H1 (cell line): ENCODE measurements around the gene ZBTB22. TPM values are rescaled to one million over a fixed set of nuclear protein-coding genes. Genes with fewer than 3 reads are reported as not detected.
A peak's percentile ranks its signal among the peaks of the same experiment; 100 is the strongest.

ENCODE experiments used
- ASH2L ChIP-seq: fragments of 200-600, 300-600 bp; sonication (generic); IDR thresholded peaks from one replicate; pipeline ENCODE4 v1.7.1; 2017; ENCODE audit warnings: low read length
- ATF3 ChIP-seq: IDR thresholded peaks from 2 replicates; pipeline ENCODE4 v1.6.1; 2011; ENCODE audit warnings: low read depth, mild to moderate bottlenecking, low read length; ENCODE audit not compliant: insufficient read depth
- CEBPB ChIP-seq: IDR thresholded peaks from 2 replicates; pipeline ENCODE4 v1.6.1; 2012; ENCODE audit warnings: low read depth, low read length
- KDM5A ChIP-seq: fragments of 200-600 bp; IDR thresholded peaks from 2 replicates; pipeline ENCODE4 v1.7.1; 2012; ENCODE audit warnings: mild to moderate bottlenecking, low read length, inconsistent platforms, mixed read lengths
- MAX ChIP-seq: IDR thresholded peaks from 2 replicates; pipeline ENCODE4 v1.6.1; 2012; ENCODE audit warnings: inconsistent platforms
- POLR2AphosphoS5 ChIP-seq: IDR thresholded peaks from 2 replicates; pipeline ENCODE4 v1.6.1; 2011; ENCODE audit warnings: low read depth, low read length
- TAF7 ChIP-seq: optimal IDR thresholded peaks from 2 replicates; pipeline ENCODE3; 2011; ENCODE audit warnings: low read depth, mild to moderate bottlenecking, inconsistent platforms, low read length, moderate library complexity, borderline replicate concordance
- TEAD4 ChIP-seq: IDR thresholded peaks from 2 replicates; pipeline ENCODE4 v1.6.1; 2012; ENCODE audit warnings: low read depth, low read length, inconsistent platforms, mixed read lengths
- polyA plus RNA-seq, 7 experiments: library from polyadenylated mRNA; depleted of rRNA in 3 of 7; stranded (reverse) in 5 of 7; unstranded in 2 of 7; fragments of >200 nt in 5 of 7; fragments of 200-250 nt in 2 of 7; gene quantifications; 1 replicate in 5 of 7; 2 replicates in 1 of 7; 4 replicates in 1 of 7; pipeline versions ENCODE4 v1.2.1 to v1.2.3, GENCODE V29; 2011 to 2013; ENCODE audit warnings: missing spikeins in 2 of 7, mixed read lengths in 2 of 7
- total RNA-seq: library from RNA; stranded (reverse); fragmentation: NEBNext Ultra II Directional; extraction: Animal tissue kit (Norgen Biotek cat#: 25700); gene quantifications from 2 replicates; pipeline ENCODE4 v1.2.1, GENCODE V29; 2021
- TF ChIP-seq, protein P1 (sequence below): fragments of 300-600 bp; sonication (generic); IDR thresholded peaks from 2 replicates; pipeline ENCODE4 v1.7.1; 2012; ENCODE audit warnings: low read length, moderate library complexity, mild to moderate bottlenecking, inconsistent platforms; ENCODE audit not compliant: insufficient replicate concordance
- TF ChIP-seq, protein P2 (sequence below): IDR thresholded peaks from 2 replicates; pipeline ENCODE4 v1.6.1; 2011; ENCODE audit warnings: low read length, improper control_type of control experiment

Gene ZBTB22
- total and polyA plus RNA-seq, 2 of the 8 experiments (the other 6 are each of a cell fraction or from before 2014, with no cell fraction given), result 7.4 to 9.9 TPM

DNA sequence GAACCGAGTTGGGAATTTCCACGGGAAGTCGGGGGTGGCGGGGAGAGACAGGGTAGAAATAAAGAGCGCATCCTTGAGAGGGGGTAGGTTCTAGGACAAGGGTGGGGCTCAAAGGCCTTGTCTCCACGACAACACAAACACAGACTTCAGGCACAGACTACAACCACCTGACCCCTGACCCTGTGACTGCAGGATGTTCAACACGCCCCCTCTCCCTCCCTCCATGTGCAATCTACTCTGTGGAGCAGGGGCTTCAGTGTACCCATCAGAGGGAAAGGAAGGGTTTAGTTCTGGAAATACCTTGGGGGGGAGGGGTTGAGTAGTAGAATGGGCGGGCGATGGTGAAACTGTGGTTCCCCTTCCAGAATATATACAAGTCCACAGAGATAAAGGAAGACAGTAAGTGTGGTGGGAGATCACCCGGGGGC is 3.0 kb downstream of the ZBTB22 start (continued):
- TF ChIP-seq, protein P1, sequence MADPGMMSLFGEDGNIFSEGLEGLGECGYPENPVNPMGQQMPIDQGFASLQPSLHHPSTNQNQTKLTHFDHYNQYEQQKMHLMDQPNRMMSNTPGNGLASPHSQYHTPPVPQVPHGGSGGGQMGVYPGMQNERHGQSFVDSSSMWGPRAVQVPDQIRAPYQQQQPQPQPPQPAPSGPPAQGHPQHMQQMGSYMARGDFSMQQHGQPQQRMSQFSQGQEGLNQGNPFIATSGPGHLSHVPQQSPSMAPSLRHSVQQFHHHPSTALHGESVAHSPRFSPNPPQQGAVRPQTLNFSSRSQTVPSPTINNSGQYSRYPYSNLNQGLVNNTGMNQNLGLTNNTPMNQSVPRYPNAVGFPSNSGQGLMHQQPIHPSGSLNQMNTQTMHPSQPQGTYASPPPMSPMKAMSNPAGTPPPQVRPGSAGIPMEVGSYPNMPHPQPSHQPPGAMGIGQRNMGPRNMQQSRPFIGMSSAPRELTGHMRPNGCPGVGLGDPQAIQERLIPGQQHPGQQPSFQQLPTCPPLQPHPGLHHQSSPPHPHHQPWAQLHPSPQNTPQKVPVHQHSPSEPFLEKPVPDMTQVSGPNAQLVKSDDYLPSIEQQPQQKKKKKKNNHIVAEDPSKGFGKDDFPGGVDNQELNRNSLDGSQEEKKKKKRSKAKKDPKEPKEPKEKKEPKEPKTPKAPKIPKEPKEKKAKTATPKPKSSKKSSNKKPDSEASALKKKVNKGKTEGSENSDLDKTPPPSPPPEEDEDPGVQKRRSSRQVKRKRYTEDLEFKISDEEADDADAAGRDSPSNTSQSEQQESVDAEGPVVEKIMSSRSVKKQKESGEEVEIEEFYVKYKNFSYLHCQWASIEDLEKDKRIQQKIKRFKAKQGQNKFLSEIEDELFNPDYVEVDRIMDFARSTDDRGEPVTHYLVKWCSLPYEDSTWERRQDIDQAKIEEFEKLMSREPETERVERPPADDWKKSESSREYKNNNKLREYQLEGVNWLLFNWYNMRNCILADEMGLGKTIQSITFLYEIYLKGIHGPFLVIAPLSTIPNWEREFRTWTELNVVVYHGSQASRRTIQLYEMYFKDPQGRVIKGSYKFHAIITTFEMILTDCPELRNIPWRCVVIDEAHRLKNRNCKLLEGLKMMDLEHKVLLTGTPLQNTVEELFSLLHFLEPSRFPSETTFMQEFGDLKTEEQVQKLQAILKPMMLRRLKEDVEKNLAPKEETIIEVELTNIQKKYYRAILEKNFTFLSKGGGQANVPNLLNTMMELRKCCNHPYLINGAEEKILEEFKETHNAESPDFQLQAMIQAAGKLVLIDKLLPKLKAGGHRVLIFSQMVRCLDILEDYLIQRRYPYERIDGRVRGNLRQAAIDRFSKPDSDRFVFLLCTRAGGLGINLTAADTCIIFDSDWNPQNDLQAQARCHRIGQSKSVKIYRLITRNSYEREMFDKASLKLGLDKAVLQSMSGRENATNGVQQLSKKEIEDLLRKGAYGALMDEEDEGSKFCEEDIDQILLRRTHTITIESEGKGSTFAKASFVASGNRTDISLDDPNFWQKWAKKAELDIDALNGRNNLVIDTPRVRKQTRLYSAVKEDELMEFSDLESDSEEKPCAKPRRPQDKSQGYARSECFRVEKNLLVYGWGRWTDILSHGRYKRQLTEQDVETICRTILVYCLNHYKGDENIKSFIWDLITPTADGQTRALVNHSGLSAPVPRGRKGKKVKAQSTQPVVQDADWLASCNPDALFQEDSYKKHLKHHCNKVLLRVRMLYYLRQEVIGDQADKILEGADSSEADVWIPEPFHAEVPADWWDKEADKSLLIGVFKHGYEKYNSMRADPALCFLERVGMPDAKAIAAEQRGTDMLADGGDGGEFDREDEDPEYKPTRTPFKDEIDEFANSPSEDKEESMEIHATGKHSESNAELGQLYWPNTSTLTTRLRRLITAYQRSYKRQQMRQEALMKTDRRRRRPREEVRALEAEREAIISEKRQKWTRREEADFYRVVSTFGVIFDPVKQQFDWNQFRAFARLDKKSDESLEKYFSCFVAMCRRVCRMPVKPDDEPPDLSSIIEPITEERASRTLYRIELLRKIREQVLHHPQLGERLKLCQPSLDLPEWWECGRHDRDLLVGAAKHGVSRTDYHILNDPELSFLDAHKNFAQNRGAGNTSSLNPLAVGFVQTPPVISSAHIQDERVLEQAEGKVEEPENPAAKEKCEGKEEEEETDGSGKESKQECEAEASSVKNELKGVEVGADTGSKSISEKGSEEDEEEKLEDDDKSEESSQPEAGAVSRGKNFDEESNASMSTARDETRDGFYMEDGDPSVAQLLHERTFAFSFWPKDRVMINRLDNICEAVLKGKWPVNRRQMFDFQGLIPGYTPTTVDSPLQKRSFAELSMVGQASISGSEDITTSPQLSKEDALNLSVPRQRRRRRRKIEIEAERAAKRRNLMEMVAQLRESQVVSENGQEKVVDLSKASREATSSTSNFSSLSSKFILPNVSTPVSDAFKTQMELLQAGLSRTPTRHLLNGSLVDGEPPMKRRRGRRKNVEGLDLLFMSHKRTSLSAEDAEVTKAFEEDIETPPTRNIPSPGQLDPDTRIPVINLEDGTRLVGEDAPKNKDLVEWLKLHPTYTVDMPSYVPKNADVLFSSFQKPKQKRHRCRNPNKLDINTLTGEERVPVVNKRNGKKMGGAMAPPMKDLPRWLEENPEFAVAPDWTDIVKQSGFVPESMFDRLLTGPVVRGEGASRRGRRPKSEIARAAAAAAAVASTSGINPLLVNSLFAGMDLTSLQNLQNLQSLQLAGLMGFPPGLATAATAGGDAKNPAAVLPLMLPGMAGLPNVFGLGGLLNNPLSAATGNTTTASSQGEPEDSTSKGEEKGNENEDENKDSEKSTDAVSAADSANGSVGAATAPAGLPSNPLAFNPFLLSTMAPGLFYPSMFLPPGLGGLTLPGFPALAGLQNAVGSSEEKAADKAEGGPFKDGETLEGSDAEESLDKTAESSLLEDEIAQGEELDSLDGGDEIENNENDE, result no peak
- TF ChIP-seq TAF7 (no peak), TEAD4 (no peak), MAX (peak; percentile 51; the same call in 1 of the 2 replicates), KDM5A (no peak), ATF3 (no peak), POLR2AphosphoS5 (no peak), ASH2L (no peak), CEBPB (no peak)
- TF ChIP-seq, protein P2, sequence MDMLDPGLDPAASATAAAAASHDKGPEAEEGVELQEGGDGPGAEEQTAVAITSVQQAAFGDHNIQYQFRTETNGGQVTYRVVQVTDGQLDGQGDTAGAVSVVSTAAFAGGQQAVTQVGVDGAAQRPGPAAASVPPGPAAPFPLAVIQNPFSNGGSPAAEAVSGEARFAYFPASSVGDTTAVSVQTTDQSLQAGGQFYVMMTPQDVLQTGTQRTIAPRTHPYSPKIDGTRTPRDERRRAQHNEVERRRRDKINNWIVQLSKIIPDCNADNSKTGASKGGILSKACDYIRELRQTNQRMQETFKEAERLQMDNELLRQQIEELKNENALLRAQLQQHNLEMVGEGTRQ, result peak; percentile 26; the same call in 1 of the 2 replicates
